HK-2 (cell line): Measurements from ENCODE around the gene PSMC1.

Experiments
- DNase-seq: peaks from one replicate; pipeline ENCODE4 v3.0.0-alpha.2; 2018; ENCODE audit not compliant: unreplicated experiment

The PSMC1 gene

GRCh38 chr14:90302529-90303303 lies 46.4 kb downstream of the PSMC1 start:
- DNase-seq, result no peak

GRCh38 chr14:90303473-90303872 lies 47.1 kb downstream of the PSMC1 start:
- no peak for DNase-seq

GRCh38 chr14:90304502-90304901 lies 48.1 kb downstream of the PSMC1 start:
- DNase-seq, result no peak

GRCh38 chr14:90305176-90305601 lies 48.8 kb downstream of the PSMC1 start:
- DNase-seq, result no peak

GRCh38 chr14:90308561-90308960 lies 52.2 kb downstream of the PSMC1 start:
- no peak for DNase-seq

- no peak for DNase-seq
These were observed 60.9 kb downstream of the PSMC1 start for GRCh38 chr14:90317286-90317685.

GRCh38 chr14:90318016-90318415 lies 61.7 kb downstream of the PSMC1 start:
- no peak for DNase-seq

GRCh38 chr14:90319173-90319572 lies 62.8 kb downstream of the PSMC1 start:
- DNase-seq, result no peak

- no peak for DNase-seq
These were observed 63.5 kb downstream of the PSMC1 start for GRCh38 chr14:90319634-90320541.

GRCh38 chr14:90321891-90322290 lies 65.5 kb downstream of the PSMC1 start:
- no peak for DNase-seq
